Measurements from ENCODE around the gene CSTF3. TPM values are rescaled to one million over a fixed set of nuclear protein-coding genes. Genes with fewer than 3 reads are reported as not detected.
"Not testable (repeated sequence)": the region's sequence is repeated elsewhere in the genome, so short reads cannot be mapped to it uniquely, and the experiment has no call there.

CSTF3 gene
- total RNA-seq, 1 experiment from 2014 or later: 45.6 TPM

- no peak overlapping the region for H3K27ac ChIP-seq
- H3K27me3 ChIP-seq (ENCODE audit: insufficient read depth, low read depth): no peaks in the 10 kb centered on the region
- CTCF ChIA-PET: interaction anchor here (0.6 kb wide), 1 partner anchor 191 kb away, joined by 3 read pairs; no protein-coding TSS in a partner anchor
- intact Hi-C loops (cut with micrococcal nuclease; ENCODE audit: unreplicated experiment): no loop called here
- no peak overlapping the region for H2AFZ ChIP-seq
- no peaks in the 10 kb centered on the region for H3K36me3 ChIP-seq (ENCODE audit: low read depth)
- no peak overlapping the region for H3K4me3 ChIP-seq
- no peaks in the 10 kb centered on the region for H3F3A ChIP-seq (ENCODE audit: insufficient read depth, low read depth)
- no peaks in the 10 kb centered on the region for H3K4me1 ChIP-seq (replicated peaks; ENCODE audit: insufficient read depth)
- H4K20me1 ChIP-seq (ENCODE audit: insufficient read depth): no peaks in the 10 kb centered on the region
- no peaks in the 10 kb centered on the region for H3K9me3 ChIP-seq (ENCODE audit: insufficient read depth, low read depth)
- TF ChIP-seq EZH2 (IDR thresholded peaks at IDR 0.05; ENCODE audit: low read depth) (no peak), CTCF (conservative IDR thresholded peaks at IDR 0.05) (no peak)
- H3K4me2 ChIP-seq: no peak overlapping the region
- no TSS peak for BruUV-seq (replicated peaks)
- 0 out of 2 replicates have a peak, but pooled peaks cover 3% of the 10 kb centered on the region for H3K9me2 ChIP-seq (ENCODE audit: insufficient read depth)
- no peaks in the 10 kb centered on the region for H3K79me2 ChIP-seq (ENCODE audit: low read depth)
- POLR2A ChIA-PET (ENCODE audit: unreplicated experiment): interaction anchor here (0.7 kb wide), 1 partner anchor 17 kb away, joined by 13 read pairs; no protein-coding TSS in a partner anchor
- DNase-seq: peak in 1 of 2 experiments; percentile 45
These were observed 104.0 kb downstream of the CSTF3 start for GRCh38 chr11:33057284-33057683.

- no peak overlapping the region for H3K27ac ChIP-seq
- H3K4me1 ChIP-seq (replicated peaks; ENCODE audit: insufficient read depth): no peaks in the 10 kb centered on the region
- H3K79me2 ChIP-seq (ENCODE audit: low read depth): no peaks in the 10 kb centered on the region
- no peaks in the 10 kb centered on the region for H3F3A ChIP-seq (ENCODE audit: insufficient read depth, low read depth)
- no peaks in the 10 kb centered on the region for H3K27me3 ChIP-seq (ENCODE audit: insufficient read depth, low read depth)
- H4K20me1 ChIP-seq (ENCODE audit: insufficient read depth): no peaks in the 10 kb centered on the region
- no peak overlapping the region for H3K4me2 ChIP-seq
- DNase-seq: no peak
- intact Hi-C loops (cut with micrococcal nuclease; ENCODE audit: unreplicated experiment): no loop called here
- CTCF ChIA-PET: no interaction called here
- no peak overlapping the region for H3K4me3 ChIP-seq
- no peaks in the 10 kb centered on the region for H3K36me3 ChIP-seq (ENCODE audit: low read depth)
- TF ChIP-seq CTCF (conservative IDR thresholded peaks at IDR 0.05): no peak
- no peak for TF ChIP-seq EZH2 (IDR thresholded peaks at IDR 0.05; ENCODE audit: low read depth)
- no TSS peak for BruUV-seq (replicated peaks)
- no peaks in the 10 kb centered on the region for H3K9me3 ChIP-seq (ENCODE audit: insufficient read depth, low read depth)
- 0 out of 2 replicates have a peak, but pooled peaks cover 3% of the 10 kb centered on the region for H3K9me2 ChIP-seq (ENCODE audit: insufficient read depth)
- no peak overlapping the region for H2AFZ ChIP-seq
- POLR2A ChIA-PET (ENCODE audit: unreplicated experiment): no interaction called here
These were observed 105.9 kb downstream of the CSTF3 start for GRCh38 chr11:33055375-33055774.

GRCh38 chr11:33052231-33052630 lies 109.0 kb downstream of the CSTF3 start:
- Histone ChIP-seq H3F3A (ENCODE audit: insufficient read depth, low read depth) (no peaks in the 10 kb centered on the region), H3K4me3 (no peak overlapping the region), H3K9me2 (ENCODE audit: insufficient read depth) (0 out of 2 replicates have a peak, but pooled peaks cover 3% of the 10 kb centered on the region), H3K27ac (no peak overlapping the region), H3K4me1 (replicated peaks; ENCODE audit: insufficient read depth) (no peaks in the 10 kb centered on the region), H3K27me3 (ENCODE audit: insufficient read depth, low read depth) (no peaks in the 10 kb centered on the region), H3K79me2 (ENCODE audit: low read depth) (no peaks in the 10 kb centered on the region), H4K20me1 (ENCODE audit: insufficient read depth) (no peaks in the 10 kb centered on the region), H3K36me3 (ENCODE audit: low read depth) (no peaks in the 10 kb centered on the region), H2AFZ (no peak overlapping the region), H3K9me3 (ENCODE audit: insufficient read depth, low read depth) (no peaks in the 10 kb centered on the region), H3K4me2 (no peak overlapping the region)
- no TSS peak for BruUV-seq (replicated peaks)
- DNase-seq: no peak
- TF ChIP-seq CTCF (conservative IDR thresholded peaks at IDR 0.05): no peak
- TF ChIP-seq EZH2 (IDR thresholded peaks at IDR 0.05; ENCODE audit: low read depth): no peak
- POLR2A ChIA-PET (ENCODE audit: unreplicated experiment): interaction anchor here (0.6 kb wide), 1 partner anchor 52 kb away, joined by 7 read pairs; no protein-coding TSS in a partner anchor
- CTCF ChIA-PET: interaction anchor here (0.6 kb wide), 2 partner anchors 99 to 791 kb away, joined by 3 to 4 read pairs; no protein-coding TSS in a partner anchor
- intact Hi-C loops (cut with micrococcal nuclease; ENCODE audit: unreplicated experiment): no loop called here

GRCh38 chr11:33049565-33050408 lies 111.5 kb downstream of the CSTF3 start:
- H3K4me2 ChIP-seq; H3K36me3 ChIP-seq (ENCODE audit: low read depth); H3F3A ChIP-seq (ENCODE audit: insufficient read depth, low read depth); H3K4me3 ChIP-seq; H3K79me2 ChIP-seq (ENCODE audit: low read depth); H3K27ac ChIP-seq; BruUV-seq (replicated peaks); DNase-seq; H3K9me2 ChIP-seq (ENCODE audit: insufficient read depth); H3K9me3 ChIP-seq (ENCODE audit: insufficient read depth, low read depth); POLR2A ChIA-PET (ENCODE audit: unreplicated experiment); H3K27me3 ChIP-seq (ENCODE audit: insufficient read depth, low read depth); H3K4me1 ChIP-seq (replicated peaks; ENCODE audit: insufficient read depth); H2AFZ ChIP-seq; H4K20me1 ChIP-seq (ENCODE audit: insufficient read depth); intact Hi-C loops (cut with micrococcal nuclease; ENCODE audit: unreplicated experiment): not testable (repeated sequence)
- CTCF ChIA-PET: interaction anchor here (0.7 kb wide), 1 partner anchor 135 kb away, joined by 3 read pairs; no protein-coding TSS in a partner anchor

- H3F3A ChIP-seq (ENCODE audit: insufficient read depth, low read depth); H3K4me3 ChIP-seq; intact Hi-C loops (cut with micrococcal nuclease; ENCODE audit: unreplicated experiment); CTCF ChIA-PET; H3K4me1 ChIP-seq (replicated peaks; ENCODE audit: insufficient read depth); H3K27ac ChIP-seq; H3K9me3 ChIP-seq (ENCODE audit: insufficient read depth, low read depth); POLR2A ChIA-PET (ENCODE audit: unreplicated experiment); H2AFZ ChIP-seq; H3K36me3 ChIP-seq (ENCODE audit: low read depth); DNase-seq; H3K79me2 ChIP-seq (ENCODE audit: low read depth); H3K9me2 ChIP-seq (ENCODE audit: insufficient read depth); BruUV-seq (replicated peaks); H4K20me1 ChIP-seq (ENCODE audit: insufficient read depth); H3K27me3 ChIP-seq (ENCODE audit: insufficient read depth, low read depth); H3K4me2 ChIP-seq: not testable (repeated sequence)
These were observed 112.6 kb downstream of the CSTF3 start for GRCh38 chr11:33048701-33049100.
